HG03469 (cell line): ENCODE data around the gene GIGYF2.
"Not testable (repeated sequence)": the region's sequence is repeated elsewhere in the genome, so short reads cannot be mapped to it uniquely, and the experiment has no call there.

ENCODE experiments used
- ATAC-seq: cut with Tn5 transposase; IDR thresholded peaks from one replicate; pipeline ENCODE4 v1.9.1; 2021; ENCODE audit warnings: mild to moderate bottlenecking, moderate library complexity, moderate number of reproducible peaks; ENCODE audit not compliant: unreplicated experiment

Gene GIGYF2

DNA sequence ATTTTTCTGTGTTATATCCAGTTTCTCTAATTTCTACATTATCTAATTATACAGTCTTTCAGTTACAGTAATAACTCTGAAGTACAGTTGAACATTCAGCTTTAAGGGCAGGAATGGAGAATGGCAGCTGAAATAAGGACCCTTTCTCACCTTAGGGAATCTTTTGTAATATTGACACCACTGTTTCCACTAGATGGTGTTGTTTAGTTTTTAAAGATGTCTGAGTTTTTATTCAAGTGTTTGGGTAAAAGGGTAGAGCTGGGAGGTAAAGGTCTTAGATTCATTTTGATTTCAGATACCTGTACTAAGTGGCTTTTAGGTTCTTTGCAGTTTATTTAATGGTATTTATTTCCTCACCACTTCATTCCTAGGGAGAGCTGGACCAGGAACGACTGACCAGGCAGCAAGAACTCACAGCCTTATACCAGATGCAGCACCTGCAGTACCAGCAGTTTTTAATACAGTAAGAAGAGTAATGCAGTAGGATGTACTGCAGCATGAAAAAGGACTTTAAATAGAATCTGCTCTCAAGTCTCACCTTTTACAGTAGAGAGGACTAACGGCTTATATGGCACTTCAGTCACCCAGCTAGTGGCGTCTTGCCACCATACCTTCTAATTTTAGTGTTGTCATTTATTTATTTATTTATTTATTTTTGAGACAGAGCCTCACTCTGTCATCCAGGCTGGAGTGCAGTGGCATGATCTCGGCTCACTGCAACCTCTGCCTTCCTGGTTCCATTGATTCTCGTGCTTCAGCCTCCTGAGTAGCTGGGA, 112.4 kb downstream of the GIGYF2 start:
- no peak for ATAC-seq

DNA sequence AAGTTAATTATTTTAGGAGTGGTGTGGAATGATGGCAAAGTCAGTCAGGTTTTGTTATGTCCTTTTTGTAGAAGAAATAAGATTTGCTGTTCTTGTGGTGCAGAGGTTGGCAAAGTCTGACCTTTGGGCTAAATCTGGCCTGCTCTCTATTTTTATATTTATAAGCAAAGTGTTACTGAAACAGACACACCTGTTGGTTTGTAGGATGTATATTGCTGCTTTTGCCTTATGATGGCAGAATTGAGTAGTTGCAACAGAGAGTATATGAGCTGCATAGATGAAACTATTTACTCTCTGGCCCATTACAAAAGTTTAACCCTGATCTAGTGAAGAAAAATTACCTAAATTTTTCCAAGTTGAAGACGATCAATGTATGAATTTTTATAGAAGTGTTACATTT, 113.3 kb downstream of the GIGYF2 start:
- no peak for ATAC-seq

DNA sequence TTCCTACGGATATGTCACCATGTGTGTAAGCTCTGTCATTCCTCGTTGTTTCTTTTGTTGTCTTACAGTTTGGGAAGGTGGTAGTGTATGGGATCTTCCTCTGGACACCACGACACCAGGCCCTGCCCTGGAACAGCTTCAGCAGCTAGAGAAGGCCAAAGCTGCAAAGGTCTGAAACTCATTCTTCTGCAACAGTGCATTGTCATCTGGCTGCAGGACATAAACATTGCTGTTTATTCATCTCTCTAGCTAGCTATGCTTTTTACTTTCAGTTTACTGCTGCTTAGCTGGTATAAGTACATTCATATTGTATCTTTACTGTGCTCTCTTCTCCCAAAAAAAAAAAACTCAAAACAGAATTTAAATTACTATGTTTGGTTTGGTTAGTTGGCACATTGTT, 118.4 kb downstream of the GIGYF2 start:
- ATAC-seq: no peak

DNA sequence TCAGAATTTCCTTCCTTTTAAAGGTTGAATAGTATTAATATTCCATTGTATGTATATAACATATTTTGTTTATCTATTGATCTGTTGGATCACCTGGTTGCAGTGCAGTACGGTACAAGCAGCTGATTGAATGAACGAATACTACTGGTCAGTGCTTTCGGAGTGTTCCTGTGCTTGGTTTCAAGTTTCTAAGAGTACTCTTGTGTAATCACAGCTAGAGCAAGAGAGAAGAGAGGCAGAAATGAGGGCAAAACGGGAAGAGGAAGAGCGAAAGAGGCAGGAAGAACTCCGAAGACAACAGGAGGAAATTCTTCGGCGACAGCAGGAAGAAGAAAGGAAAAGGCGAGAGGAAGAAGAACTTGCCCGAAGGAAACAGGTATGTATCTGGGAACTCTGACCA, 119.5 kb downstream of the GIGYF2 start:
- ATAC-seq: no peak

DNA sequence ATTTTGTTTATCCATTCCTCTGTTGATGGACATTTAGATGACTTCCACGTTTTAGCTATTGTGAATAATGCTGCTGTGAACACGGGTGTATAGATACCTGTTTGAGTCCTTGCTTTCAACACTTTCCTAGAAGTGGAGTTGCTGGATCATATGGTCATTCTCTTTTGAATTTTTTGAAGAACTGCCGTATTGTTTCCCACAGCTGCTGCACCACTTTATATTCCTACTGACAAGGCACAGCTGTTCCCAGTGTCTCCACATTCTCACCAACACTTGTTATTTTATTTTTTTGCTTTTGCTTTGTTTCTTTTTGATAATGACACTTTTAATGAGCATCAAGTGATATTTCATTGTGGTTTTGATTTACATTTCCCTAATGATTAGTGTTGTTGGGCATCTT, 120.6 kb downstream of the GIGYF2 start:
- no peak for ATAC-seq

DNA sequence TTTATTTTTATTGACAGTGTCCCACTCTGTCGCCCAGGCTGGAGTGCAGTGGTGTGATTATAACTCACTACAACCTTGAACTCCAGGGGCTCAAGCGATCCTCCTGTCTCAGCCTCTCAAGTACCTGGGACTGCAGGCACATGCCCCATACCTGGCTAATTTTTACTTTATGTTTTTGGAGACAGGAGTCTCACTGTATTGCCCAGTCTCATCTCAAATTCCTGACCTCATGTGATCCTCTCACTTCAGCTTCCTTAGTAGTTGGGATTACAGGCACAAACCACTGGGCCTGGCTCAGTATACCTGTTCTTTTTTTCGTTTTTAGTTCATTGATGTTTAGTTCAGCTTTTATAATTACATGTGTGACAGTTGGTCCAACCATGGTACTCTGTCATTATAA, 132.9 kb downstream of the GIGYF2 start:
- no peak for ATAC-seq

DNA sequence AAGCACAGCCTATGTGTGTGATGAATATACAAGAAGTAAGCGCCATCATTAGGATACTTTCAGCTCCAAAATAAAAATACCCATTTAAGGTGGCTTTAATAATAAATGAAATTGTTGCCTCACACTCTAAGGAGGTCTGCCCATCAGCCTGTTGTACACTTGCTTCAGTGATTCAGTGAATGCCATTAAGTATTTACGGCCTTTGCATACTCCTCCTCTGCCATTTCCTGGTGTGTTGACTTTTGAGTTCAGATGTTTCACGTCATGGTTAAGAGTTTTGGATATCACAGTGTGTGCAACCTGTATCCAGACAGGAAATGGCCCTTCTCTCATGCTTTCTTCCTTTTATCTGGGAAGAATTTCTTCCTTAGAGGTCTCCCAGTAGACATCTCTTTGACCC, 134.4 kb downstream of the GIGYF2 start:
- no peak for ATAC-seq

DNA sequence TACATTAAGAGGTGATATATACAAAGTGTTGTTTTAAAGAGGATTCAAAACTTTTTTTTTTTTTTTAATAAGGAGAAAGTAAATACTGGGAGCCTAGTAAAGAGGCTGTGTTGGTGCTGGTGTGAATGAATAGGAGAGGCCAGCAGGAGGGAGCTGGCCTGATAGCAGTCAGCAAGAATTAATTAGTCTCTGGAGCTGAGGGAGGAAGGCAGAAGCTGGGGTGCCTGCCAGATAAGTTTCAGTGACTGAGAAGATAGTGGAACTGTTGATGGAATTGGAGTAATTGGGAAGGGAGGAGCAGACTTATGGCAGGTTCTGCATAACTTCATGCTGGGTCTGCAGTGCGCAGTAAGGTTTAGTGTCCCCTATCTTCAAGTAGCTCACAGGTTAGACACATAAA, 136.7 kb downstream of the GIGYF2 start:
- ATAC-seq: no peak

DNA sequence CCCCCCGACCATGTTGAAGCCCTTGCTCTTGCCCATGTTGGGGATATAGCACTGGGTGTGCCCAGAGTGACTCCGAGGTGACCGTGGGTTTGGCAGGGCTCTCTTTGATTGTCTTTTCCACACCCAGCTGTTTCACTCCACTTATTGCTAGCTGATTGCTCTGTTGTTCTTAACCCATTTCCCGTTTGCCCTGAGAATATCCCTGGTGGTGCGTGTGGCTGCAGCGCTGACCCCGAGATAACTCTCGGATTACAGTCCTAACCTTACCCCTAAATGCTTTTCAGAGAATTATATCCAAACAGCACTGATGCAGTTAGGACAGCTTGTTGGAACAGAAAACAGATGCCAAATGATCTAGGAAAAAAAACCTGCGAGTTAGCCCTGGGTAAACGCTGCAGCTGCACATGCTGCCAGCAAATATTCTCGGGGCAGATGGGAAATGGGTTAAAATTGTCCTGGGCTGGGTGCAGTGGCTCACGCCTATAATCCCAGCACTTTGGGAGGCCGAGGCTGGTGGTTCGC, 138.6 kb downstream of the GIGYF2 start:
- no peak for ATAC-seq

DNA sequence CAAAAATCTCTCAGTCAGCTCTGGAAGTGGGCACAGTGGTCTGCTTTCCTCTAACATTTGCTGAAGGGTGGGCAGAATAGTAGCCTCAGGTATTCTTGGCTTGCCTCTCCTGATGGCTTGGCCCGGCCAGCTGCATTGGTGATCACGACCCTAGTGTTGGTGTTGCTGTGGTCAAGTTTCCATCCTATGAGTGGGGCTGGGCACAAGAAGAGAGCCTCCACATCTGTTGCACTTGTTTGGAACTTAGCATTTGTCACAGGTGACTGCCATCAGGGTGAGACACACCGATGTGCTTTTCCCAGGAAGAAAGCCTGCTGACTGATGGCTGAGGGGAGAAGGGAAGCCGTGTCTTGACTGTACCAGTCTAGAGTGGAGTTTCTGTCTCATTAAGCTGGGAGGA, 139.8 kb downstream of the GIGYF2 start:
- no peak for ATAC-seq

DNA sequence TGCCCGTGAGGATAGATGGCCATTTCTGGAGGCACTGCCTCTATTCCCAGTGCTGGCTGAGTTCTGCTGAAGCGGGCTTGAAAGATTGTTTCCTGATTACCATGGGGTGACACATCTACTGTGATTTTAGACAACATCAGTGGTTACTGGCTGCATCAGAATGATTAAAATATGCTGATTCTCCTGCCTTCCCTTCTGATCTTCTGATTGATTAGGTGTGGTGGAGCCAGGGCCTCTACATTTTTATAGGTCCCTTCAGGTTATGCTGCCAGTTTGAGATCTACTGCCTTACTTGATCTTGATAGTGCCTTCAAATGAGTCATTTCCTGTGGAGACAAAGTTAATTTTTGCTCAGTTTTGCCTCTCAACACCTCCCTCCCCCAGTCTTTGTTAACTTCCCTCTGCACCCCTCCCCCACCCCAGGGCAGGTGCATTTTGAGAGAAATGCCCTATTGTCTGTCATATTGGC, 141.3 kb downstream of the GIGYF2 start:
- no peak for ATAC-seq

DNA sequence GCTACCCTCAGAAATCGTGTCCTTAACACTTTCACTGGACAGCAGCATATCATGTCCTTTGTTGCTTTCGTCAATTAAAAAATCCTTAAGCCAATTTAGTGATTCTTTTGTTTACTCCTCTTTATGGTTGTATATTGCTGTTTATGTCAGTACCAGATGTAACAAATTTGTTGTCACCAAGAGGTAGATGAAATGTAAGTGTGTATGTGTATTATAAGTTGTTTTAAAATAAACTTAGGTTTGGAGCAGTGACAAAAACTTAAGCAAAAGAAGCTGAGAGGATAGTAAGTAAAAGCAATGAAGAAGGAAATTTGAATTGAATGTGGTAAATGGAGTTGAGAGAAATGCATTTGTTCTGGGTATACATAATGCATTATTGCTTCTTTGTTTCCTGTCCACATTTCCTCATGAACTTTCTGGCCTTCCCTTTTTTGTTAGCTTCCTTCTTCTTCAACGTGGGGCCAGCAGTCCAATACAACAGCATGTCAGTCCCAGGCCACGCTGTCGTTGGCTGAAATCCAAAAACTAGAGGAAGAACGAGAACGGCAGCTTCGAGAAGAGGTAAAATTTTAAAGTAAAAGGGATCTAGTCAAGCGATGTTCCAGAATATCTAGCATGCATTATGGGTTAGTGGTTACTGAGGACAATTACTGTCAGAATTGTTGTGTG, 142.4 kb downstream of the GIGYF2 start:
- no peak for ATAC-seq

DNA sequence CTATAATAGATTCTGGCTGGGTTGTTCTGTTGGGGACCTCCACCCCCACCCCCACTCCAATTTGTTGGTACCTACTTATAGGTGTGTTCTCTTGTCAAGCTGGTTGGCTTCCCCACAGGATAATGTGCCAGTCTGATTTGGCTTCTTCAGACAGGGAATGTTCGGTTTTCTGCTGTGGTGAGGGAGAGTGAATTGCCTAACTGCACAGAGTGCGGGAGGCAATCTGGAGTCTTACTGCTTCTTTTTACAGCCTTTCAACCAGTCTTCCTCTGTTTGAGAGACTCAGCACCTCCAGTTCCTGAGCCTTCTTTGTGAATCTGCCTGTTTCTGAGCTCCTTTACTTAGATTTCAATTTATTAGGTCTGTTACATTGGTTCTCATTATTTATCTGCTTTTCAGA, 145.6 kb downstream of the GIGYF2 start:
- no peak for ATAC-seq

DNA sequence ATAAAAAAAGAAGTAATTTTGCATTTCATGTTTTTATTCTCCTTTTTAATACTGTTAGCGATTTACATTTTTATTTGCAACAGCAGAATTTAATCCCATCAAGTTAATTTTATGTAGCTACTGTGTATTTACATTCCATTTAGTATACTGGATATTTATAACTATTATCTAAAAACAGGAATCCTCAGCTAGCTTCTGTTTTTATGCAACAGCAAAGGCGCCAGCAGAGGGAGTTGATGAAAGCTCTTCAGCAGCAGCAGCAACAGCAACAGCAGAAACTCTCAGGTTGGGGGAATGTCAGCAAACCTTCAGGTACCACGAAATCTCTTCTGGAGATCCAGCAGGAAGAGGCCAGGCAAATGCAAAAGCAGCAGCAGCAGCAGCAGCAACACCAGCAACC, 146.7 kb downstream of the GIGYF2 start:
- no peak for ATAC-seq

DNA sequence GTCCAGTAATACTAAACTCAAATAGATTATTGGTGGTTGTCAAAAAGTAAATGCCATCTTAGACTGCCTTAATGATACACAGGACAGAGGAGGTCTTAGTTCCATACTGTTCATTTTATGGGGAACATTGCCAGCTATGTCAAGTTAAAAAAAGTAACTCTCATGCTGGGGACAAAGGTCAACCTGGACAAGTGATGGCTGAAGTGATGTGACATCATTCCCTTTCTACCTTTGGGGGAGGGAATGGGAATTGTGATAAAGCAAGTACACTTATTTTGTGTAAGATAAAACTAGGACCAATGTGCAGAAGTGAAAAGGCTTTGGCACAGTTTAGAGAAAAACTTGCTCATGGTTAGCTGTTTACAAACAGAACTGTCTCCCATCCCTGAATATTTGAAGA, 148.9 kb downstream of the GIGYF2 start:
- ATAC-seq: no peak

DNA sequence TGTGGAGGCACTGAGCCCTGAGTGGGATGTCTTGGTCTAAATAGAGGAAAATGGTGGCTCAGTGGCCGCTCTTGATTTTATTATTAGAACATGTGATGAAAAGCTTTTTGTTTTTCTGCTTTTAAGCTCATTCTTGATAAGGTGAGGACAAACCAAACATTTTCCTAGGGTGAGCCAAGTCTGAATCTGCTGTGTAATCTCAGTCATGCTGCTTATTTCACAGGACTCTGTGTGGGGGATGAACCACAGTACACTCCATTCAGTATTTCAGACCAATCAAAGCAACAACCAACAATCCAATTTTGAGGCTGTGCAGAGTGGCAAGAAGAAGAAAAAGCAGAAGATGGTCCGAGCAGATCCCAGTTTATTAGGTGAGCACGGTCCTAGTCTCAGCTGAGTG, 152.9 kb downstream of the GIGYF2 start:
- no peak for ATAC-seq

DNA sequence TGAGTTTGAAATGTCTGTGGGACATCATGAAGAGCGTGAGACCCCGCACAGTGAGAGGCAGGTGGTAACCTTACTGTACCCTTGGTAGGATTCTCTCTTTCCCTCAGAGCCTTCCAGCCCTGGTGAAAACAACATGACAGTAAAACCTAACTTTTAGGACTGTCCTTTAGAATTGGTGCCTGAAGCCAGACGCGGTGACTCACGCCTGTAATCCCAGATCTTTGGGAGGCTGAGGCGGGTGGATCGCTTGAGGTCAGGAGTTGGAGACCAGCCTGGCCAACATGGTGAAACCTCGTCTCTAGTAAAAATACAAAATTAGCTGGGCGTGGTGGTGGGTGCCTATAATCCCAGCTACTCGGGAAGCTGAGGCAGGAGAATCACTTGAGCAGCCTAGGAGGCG, 154.9 kb downstream of the GIGYF2 start:
- ATAC-seq: not testable (repeated sequence)

DNA sequence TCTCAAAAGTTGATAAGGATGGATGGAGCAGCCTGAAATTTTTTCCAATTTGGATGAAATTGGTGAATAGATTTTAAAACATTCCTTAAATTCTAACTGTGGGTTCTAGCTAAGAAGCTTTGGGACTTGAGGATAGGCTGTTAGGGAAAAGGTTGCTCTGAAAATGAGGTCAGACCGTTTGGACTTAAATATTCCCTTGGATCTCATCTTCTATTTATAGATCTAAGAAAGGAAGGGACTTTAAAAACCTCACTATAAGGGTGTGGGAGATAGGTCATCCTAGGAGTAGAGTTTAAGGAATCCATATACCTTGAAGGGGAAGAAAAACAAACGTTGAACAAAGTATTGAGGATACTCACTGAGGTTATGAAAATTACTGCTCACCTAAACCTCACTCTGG, 155.5 kb downstream of the GIGYF2 start:
- ATAC-seq: no peak

DNA sequence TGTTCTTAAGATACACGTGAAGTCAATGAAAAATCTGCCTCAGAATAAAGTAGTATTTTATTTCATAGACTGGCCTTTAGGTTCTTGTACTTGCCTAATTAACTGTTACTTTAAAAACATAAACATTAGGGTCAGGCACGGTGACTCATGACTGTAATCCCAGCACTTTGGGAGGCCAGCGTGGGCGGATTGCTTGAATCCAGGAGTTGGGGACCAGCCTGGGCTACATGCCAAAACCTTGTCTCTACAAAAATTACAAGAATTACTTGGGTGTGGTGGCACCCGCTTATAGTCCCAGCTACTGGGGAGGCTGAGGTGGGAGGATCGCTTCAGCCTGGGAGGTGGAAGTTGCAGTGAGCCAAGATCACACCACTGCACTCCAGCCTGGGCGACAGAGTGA, 157.0 kb downstream of the GIGYF2 start:
- no peak for ATAC-seq

DNA sequence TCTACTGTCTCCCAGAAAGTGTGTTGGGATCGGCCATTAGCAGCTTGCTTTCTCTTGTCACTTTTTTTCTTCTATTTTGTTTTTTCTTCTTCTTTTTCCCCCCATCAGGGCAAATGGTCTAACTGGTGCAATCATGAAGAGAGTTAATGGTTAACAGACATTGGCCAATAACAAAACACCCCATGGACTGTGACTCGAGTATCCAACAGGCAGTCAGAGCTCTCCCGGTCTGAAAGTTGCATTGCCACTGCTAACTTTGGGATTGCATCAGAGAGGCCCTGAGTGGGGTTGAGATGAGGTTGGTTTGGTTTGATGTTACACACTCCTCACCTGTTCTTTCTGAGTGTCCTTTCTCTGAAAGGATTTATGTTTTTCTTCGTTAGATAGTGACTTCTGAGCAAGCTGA, 160.0 kb downstream of the GIGYF2 start:
- ATAC-seq: no peak

DNA sequence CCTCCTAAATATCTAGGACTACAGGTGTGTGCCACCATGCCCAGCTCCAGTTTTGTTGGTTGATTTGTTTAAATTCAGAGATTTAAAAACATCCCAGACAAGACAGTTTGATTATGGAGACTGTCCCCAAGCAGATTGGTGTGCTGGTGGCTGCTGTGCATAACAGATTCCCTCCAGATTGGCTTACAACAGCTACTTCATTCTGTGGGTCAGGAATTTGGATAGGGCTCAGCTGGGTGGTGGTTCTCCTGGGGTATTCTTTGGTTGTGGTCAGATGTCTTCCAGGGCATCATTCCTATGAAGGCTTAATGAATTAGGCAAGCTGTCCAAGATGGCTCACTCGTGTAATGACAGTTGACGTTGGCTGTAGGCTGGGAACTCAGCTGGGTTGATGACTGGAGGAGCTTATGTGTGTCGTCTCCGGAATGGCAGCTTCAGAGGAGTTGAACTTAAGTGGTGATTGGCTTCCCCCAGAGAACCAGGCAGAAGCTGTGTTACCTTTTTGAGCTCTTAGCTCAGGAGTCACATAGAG, 162.3 kb downstream of the GIGYF2 start:
- no peak for ATAC-seq

DNA sequence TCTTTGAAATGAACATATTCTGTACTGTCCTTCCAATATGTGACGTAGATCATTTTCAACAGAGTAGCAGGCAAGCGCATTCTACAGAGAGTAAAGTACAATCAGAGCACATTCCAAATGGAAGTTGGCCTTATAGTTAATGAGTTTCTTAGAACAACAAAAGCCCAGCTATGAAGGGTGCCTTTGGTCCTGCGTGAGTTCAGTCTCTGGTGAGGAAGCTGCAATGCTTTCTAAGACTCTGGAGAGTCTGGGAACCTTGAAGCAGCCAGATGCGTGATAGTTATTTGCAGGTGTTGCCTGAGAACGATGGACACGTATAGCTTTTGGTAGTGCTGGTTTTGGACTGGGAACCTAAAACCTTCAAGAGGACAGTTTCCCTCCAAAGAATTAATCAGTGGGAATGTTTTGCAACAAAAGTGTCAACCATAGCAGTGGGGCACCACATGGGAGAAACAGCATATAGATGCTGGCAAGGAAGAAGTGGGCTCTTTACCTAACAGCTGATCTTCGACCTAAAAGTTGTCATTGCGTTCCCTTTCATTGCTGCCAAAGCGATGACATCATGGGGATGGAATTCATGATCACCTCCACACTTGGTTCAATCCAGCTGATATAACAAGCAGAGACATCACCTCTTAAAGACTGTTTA, 163.6 kb downstream of the GIGYF2 start:
- no peak for ATAC-seq
